Hematopoietic multipotent progenitor cell treated with erythropoietin and hydrocortisone succinate and interleukin-3 and kit ligand, for 4 days (in vitro differentiated cells): ENCODE data around the gene INPP5F.
"Not testable (repeated sequence)": the region's sequence is repeated elsewhere in the genome, so short reads cannot be mapped to it uniquely, and the experiment has no call there.

Source experiments
- DNase-seq: peaks from one replicate; pipeline ENCODE4 v3.0.0-alpha.2; 2015

Gene INPP5F

GRCh38 chr10:119748871-119749270 lies 23.0 kb downstream of the INPP5F start:
- no peak for DNase-seq

DNA sequence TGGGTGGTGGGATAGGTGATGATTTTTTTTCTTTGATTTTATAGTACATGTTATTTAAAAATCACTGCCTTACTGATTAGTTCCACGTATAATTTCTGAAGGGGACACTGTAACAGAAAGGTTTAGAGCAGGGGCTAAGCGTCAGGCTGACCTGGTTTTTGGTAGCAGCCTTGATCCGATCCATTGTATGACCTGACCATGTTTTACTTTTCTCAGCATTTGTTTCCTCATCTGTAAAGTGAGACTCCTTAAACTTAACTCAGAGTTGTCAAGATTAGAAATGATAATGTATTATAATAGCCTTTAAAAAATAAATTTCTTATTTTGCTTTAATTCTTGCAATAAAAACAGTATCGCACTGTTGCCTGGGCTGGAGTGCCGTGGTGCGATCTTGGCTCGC lies 23.6 kb downstream of the INPP5F start:
- no peak for DNase-seq

- peak; percentile 89 for DNase-seq
Measured at GRCh38 chr10:119750391-119751230, 24.8 kb downstream of the INPP5F start.

DNA sequence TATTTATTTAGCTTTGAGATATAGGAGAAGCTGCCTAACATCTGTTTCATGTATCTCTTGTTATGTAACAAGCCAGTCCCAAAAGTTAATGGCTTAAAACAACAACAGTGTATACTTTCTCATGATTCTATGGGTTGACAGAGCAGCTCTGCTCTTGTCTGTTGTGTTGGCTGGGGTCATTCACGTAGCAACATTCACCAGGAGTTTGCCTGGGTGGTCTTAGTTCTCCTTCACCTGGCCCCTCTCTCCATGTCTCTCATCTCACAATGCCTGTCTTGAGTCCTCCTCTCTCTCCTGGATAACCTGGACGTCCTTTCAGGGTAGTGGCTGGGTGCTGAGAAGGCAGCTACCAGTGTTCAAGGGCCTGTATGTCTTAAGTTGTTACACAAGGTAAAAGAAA lies 27.5 kb downstream of the INPP5F start:
- DNase-seq, result no peak

DNA sequence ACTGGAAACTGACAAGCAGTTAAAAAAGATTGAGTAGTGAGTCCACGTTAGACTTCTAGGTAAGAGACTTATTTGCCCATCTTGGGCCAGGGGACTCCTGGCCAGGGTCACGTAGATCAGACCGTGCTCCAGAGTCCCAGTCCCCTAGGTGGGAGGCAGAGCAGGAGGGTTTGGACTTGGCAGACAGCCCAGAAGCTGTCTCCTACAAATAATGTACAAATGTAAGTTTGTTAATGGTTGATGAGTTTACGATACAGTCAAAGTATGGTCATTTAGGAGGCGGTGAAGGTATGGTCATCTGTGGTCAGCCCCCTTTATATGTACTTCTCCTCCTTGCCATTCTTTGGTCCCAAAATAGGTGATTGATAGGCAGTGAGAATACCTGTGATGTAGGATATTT lies 28.2 kb downstream of the INPP5F start:
- peak; percentile 25 for DNase-seq

- DNase-seq, result no peak
Measured at GRCh38 chr10:119754936-119755335, 29.1 kb downstream of the INPP5F start.

DNA sequence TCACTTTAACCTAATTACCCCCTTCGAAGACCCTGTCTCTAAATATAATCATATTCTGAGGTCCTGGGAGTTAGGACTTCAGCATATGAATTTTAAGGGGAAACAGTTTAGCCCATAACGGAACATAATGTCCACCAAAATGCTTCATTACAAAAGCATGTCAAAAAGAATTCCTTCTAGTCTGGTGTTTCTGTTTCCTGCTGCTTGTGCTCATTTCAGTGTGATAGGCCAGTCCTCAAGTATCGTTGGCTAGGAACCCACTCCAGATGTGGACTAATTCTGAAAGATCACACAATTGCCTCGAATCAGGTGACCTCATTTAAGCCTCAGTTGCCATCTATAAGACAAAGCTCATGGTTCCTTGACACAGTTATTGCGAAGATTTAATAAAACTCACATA lies 29.6 kb downstream of the INPP5F start:
- DNase-seq, result no peak

GRCh38 chr10:119758448-119759195 lies 32.8 kb downstream of the INPP5F start:
- no peak for DNase-seq

GRCh38 chr10:119759832-119760231 lies 34.0 kb downstream of the INPP5F start:
- DNase-seq, result no peak

GRCh38 chr10:119761106-119761505 lies 35.3 kb downstream of the INPP5F start:
- DNase-seq, result no peak

DNA sequence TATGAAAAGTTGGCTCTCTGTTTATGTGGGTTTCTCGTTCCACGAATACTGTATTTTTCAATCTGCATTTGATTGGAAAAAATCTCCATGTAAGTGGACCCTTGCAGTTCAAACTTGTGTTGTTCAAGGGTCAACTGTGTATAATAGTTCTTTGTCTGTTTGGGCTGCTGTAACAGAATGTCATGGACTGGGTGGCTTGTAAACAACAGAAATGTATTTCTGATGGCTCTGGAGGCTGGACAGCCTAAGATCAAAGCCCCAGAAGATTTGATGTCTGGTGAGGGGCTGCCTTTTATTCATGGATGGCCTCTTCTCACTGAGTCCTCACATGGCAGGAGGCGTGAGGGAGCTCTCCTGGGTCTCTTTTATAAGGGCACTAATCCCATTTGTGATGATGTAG lies 36.2 kb downstream of the INPP5F start:
- DNase-seq, result no peak

DNA sequence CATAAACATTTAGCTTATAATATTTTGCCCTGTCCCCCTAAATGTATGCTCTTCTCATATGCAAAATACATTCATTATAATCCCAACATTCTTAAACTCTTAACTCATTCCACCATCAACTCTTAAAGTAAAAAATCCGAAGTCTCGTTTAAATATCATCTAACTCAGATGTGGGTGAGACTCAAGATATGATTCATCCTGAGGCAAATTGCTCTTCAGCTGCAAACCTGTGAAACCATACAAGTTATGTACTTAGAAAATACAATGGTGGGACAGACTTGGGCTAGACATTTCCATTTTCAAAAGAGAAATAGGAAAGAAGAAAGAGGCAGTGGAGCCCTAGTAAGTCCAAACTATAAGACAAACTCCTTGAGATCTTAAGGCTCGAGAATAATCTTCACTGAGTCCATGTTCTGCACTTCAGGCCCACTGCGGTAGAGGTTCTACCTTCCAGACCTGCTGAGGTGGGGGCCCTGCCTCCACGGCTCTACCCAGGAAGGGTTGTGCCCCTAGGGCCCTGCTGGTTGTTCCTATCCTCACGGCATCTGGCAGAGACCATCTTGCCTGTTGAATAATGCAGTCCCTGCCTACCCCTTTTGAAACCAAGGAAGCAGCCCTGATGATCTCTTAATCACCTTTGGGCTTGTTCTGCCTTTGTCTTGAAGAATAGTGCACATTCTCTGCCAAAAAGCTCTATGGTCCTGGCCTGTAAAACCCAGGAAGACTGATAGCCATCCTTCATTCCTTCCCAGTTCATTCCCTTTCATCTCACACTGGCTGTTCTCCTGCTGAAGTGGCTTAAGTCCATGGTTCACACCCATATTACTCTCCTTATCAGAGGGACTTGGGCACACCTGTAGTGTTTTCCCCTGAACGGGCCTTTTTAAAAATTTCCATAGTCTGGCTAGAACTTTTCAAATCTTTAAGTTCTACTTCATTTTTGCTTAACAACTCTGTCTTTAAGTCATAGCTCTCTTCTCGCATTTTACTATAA lies 37.3 kb downstream of the INPP5F start:
- DNase-seq, result no peak

- DNase-seq, result peak; percentile 37
Measured at GRCh38 chr10:119768455-119769094, 42.7 kb downstream of the INPP5F start.

GRCh38 chr10:119769886-119770285 lies 44.0 kb downstream of the INPP5F start:
- DNase-seq, result peak; percentile 31

DNA sequence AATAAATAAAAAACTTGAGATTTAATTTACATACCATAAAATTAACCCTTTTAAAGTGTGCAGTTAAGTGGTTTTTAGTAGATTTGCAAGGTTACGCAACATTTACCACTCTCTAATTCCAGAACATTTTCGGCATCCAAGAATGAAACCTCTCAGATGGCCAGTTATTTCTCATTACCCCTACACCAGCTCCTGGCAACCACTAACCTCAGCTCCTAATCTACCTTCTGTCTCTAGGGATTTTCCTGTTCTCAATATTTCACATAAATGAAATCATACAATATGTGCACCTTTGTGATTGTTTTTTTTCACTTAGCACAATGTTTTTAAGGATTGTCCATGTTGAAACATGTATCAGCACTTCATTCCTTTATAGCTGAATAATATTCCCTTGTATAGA lies 45.1 kb downstream of the INPP5F start:
- DNase-seq, result no peak

GRCh38 chr10:119772334-119772733 lies 46.5 kb downstream of the INPP5F start:
- no peak for DNase-seq

- not testable (repeated sequence) for DNase-seq
Measured at GRCh38 chr10:119773041-119773440, 47.2 kb downstream of the INPP5F start.

GRCh38 chr10:119775529-119775928 lies 49.7 kb downstream of the INPP5F start:
- no peak for DNase-seq

DNA sequence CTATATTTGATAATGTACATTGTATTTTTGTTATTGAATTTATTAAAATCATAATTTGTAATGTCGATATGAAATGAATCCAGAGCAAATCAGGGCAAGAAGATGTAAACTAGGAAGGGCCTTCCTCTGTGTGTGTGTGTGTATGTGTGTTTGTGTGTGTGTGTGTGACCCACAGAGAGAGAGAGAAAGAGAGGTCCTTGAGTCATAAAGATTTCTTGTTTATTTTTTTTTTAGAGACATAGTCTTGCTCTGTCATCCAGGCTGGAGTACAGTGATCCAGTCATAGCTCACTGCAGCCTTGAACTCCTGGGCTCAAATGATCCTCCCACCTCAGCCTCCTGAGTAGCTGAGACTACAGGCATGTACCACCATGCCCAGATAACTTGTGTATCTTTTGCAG lies 50.7 kb downstream of the INPP5F start:
- no peak for DNase-seq

- no peak for DNase-seq
Measured at GRCh38 chr10:119777686-119778085, 51.8 kb downstream of the INPP5F start.

GRCh38 chr10:119778776-119779445 lies 53.1 kb downstream of the INPP5F start:
- no peak for DNase-seq
